GM19099 (cell line): Measurements from ENCODE around the gene KCTD19.
A peak's percentile ranks its signal among the peaks of the same experiment; 100 is the strongest.

Experiments
- POLR2A ChIP-seq: IDR thresholded peaks from 3 replicates; pipeline ENCODE4 v1.6.1; 2011; ENCODE audit warnings: low read depth; ENCODE audit not compliant: insufficient read length; ENCODE audit errors: extremely low read depth

KCTD19 gene

GRCh38 chr16:67255553-67256221 lies 70.9 kb downstream of the KCTD19 start:
- TF ChIP-seq POLR2A: no peak

DNA sequence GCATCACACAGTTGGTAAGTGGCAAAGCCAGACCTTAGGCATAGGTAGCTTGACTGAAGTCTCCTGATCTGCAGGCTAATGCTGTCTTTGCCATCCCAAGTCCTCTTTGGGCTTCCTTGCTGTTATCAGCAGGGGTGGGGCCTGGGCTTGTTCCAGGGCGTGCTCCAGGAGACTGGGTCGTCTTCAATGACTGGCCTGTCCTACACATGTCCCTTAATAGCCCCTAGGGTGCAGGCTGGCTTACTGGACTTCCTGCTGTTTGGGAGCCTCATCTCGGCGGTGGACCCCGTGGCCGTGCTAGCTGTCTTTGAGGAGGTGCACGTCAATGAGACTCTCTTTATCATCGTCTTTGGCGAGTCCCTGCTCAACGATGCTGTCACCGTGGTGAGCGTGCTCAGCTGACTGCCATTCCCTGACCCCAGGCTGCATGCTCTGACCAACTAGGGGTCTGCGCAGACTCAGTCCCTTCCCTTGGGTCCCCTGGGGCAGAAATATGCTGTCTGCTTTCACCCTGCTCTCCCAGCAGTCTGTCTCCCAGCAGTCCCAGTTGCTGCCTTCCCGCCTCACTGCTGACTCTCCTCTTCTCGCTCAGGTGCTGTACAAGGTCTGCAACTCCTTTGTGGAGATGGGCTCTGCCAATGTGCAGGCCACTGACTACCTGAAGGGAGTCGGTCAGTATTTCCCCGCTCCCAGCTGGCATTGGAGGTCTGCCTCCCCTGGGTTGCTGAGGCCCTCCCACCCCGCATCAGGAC lies 71.6 kb downstream of the KCTD19 start:
- TF ChIP-seq POLR2A: no peak

GRCh38 chr16:67252609-67253497 lies 73.7 kb downstream of the KCTD19 start:
- TF ChIP-seq POLR2A: no peak

DNA sequence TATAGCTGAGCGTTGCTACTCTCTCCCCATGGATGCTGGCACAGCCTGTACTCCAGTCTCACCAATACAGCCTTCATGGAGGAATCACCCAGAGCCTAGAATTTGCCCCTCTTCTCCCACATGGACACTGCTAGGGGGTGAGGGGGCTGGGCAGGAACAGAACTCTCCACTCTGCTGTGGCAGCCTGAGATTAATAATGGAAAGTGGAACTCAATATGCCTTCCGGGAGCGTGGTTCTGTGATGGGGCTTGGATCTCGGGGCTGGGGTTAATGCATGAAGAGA lies 76.6 kb downstream of the KCTD19 start:
- TF ChIP-seq POLR2A: no peak

- TF ChIP-seq POLR2A: no peak
Observed at GRCh38 chr16:67249178-67250044, 77.1 kb downstream of the KCTD19 start.

GRCh38 chr16:67248401-67249177 lies 78.0 kb downstream of the KCTD19 start, which contains the start of gene SLC9A5:
SLC9A5 (plus strand) TSS chr16:67248979; CDS start chr16:67249015, 36 bp downstream.
- no peak for TF ChIP-seq POLR2A

DNA sequence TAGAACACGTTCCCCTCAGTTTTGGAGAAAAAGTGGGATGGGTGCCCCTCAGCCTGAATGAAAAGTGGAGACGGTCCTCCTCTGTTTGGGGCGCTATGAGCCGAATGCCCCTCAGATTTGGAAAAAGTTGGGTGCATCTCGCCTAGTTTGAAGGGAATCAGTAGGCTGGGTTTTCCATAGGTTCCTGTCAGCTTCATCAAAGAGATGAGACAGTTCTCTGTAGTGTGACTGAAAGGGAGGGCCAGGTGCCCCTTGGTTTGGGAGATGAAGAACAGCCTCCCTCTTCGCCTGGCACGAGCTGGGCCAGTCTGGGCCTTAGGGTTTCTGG lies 78.5 kb downstream of the KCTD19 start:
- no peak for TF ChIP-seq POLR2A

GRCh38 chr16:67247192-67248072 lies 79.1 kb downstream of the KCTD19 start, which contains the start of gene FHOD1:
FHOD1 (minus strand) TSS chr16:67247481; CDS start chr16:67247410, 71 bp downstream.
- TF ChIP-seq POLR2A: peak; percentile 78

GRCh38 chr16:67246756-67247191 lies 79.8 kb downstream of the KCTD19 start:
- no peak for TF ChIP-seq POLR2A

- peak; percentile 55 for TF ChIP-seq POLR2A
Observed at GRCh38 chr16:67246081-67246755, 80.3 kb downstream of the KCTD19 start.

DNA sequence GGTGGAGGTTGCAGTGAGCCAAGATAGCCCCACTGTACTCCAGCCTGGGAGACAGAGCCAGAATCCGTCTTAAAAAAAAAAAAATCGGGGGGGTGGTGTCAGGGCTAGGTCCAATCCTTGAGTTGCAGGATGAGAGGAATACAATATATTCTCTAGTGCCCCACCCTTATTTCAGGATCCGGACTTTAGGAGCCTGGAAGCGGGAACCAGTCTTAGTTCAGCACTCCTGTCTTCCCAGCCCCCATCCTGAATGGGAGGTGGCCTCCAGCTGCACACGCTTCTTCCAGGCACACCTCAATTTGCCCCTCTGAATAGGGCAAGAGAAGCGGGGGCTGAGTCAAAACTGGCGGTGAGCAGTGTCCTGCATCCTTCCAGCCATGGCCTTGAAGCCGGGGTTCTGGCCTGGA lies 80.9 kb downstream of the KCTD19 start:
- no peak for TF ChIP-seq POLR2A

- TF ChIP-seq POLR2A: no peak
Observed at GRCh38 chr16:67245186-67245585, 81.4 kb downstream of the KCTD19 start.
